Measurements from ENCODE around the gene C2orf76.
"Not testable (repeated sequence)": the region's sequence is repeated elsewhere in the genome, so short reads cannot be mapped to it uniquely, and the experiment has no call there.

The C2orf76 gene

GRCh38 chr2:119278385-119278784 lies 88.2 kb downstream of the C2orf76 start:
- H3K27ac ChIP-seq (ENCODE audit: low read depth in 2 of 2, low read length in 2 of 2); H3K4me1 ChIP-seq (ENCODE audit: control insufficient read depth in 2 of 2, insufficient read depth in 2 of 2, low read length in 2 of 2); H3K9me3 ChIP-seq (ENCODE audit: control insufficient read depth in 2 of 2, low read length in 2 of 2); H3K4me3 ChIP-seq (ENCODE audit: low read length in 2 of 2); H3K9ac ChIP-seq (ENCODE audit: low read depth in 1 of 2, low read length in 2 of 2); H3K27me3 ChIP-seq (ENCODE audit: control insufficient read depth in 2 of 2, insufficient read depth in 2 of 2, low read length in 2 of 2); H3K36me3 ChIP-seq (ENCODE audit: control insufficient read depth in 2 of 2, insufficient read depth in 2 of 2, low read length in 2 of 2): not testable (repeated sequence)

DNA sequence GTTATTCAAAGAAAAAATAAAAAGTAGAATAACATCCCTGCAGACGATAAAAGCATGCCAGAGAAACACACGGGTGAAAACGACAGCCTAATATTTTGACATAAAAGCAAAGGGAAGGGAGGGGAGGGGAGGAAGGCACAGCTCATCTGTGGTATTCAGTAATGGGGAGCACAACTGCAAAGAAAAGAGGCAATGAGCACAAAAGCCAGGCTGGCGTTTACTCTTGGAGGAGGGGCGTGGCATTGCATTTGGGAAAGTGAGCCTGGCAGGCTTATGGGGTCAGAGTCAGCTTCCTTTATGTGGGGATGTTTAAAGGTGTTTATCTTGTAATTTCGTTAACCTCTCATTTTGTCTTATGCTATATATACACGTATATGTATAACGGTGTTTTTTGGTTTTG lies 89.8 kb downstream of the C2orf76 start:
- H3K27ac ChIP-seq (ENCODE audit: low read depth in 2 of 2, low read length in 2 of 2) = no peak overlapping the region
- no peaks in the 10 kb centered on the region for H3K36me3 ChIP-seq (ENCODE audit: control insufficient read depth in 2 of 2, insufficient read depth in 2 of 2, low read length in 2 of 2)
- H3K9ac ChIP-seq (ENCODE audit: low read depth in 1 of 2, low read length in 2 of 2) = no peak overlapping the region
- H3K27me3 ChIP-seq (ENCODE audit: control insufficient read depth in 2 of 2, insufficient read depth in 2 of 2, low read length in 2 of 2) = no peaks in the 10 kb centered on the region
- no peak overlapping the region for H3K4me3 ChIP-seq (ENCODE audit: low read length in 2 of 2)
- H3K9me3 ChIP-seq (ENCODE audit: control insufficient read depth in 2 of 2, low read length in 2 of 2) = no peaks in the 10 kb centered on the region
- H3K4me1 ChIP-seq (ENCODE audit: control insufficient read depth in 2 of 2, insufficient read depth in 2 of 2, low read length in 2 of 2) = no peaks in the 10 kb centered on the region

GRCh38 chr2:119267604-119268003 lies 99.0 kb downstream of the C2orf76 start:
- no peaks in the 10 kb centered on the region for H3K27me3 ChIP-seq (ENCODE audit: control insufficient read depth in 2 of 2, insufficient read depth in 2 of 2, low read length in 2 of 2)
- H3K4me3 ChIP-seq (ENCODE audit: low read length in 2 of 2) = no peak overlapping the region
- H3K27ac ChIP-seq (ENCODE audit: low read depth in 2 of 2, low read length in 2 of 2) = no peak overlapping the region
- no peak overlapping the region for H3K9ac ChIP-seq (ENCODE audit: low read depth in 1 of 2, low read length in 2 of 2)
- H3K4me1 ChIP-seq (ENCODE audit: control insufficient read depth in 2 of 2, insufficient read depth in 2 of 2, low read length in 2 of 2) = peaks cover 0 to 4% of the 10 kb centered on the region in 2 donors
- no peaks in the 10 kb centered on the region for H3K36me3 ChIP-seq (ENCODE audit: control insufficient read depth in 2 of 2, insufficient read depth in 2 of 2, low read length in 2 of 2)
- H3K9me3 ChIP-seq (ENCODE audit: control insufficient read depth in 2 of 2, low read length in 2 of 2) = peaks cover 0 to 2% of the 10 kb centered on the region in 2 donors

DNA sequence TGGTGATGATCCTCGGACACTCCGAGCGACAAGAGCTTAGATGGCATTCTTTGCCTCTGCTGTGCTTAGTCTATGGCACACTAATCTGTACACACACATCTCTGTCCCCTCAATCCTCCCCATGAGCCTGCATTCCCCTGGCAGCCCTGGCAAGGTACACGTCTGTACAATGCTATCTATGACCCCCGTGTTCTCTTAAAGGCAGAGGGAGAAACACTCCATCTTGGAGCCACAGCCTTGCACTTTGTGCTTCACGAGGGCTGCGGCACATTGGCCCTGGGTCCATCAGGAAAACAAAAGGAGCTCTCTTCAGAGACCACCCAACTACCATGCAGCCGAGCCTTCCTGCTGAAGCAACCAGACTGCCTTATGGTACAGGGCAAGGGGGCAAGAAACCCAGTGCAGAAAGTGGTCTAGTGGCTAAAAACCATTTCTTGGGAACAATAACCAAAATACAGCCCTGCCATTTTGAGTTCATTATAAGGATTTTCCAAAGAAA lies 100.5 kb downstream of the C2orf76 start:
- peaks cover 0 to 4% of the 10 kb centered on the region in 2 donors for H3K4me1 ChIP-seq (ENCODE audit: control insufficient read depth in 2 of 2, insufficient read depth in 2 of 2, low read length in 2 of 2)
- H3K9me3 ChIP-seq (ENCODE audit: control insufficient read depth in 2 of 2, low read length in 2 of 2) = peaks cover 0 to 2% of the 10 kb centered on the region in 2 donors
- H3K9ac ChIP-seq (ENCODE audit: low read depth in 1 of 2, low read length in 2 of 2) = no peak overlapping the region
- no peak overlapping the region for H3K27ac ChIP-seq (ENCODE audit: low read depth in 2 of 2, low read length in 2 of 2)
- no peaks in the 10 kb centered on the region for H3K36me3 ChIP-seq (ENCODE audit: control insufficient read depth in 2 of 2, insufficient read depth in 2 of 2, low read length in 2 of 2)
- no peak overlapping the region for H3K4me3 ChIP-seq (ENCODE audit: low read length in 2 of 2)
- H3K27me3 ChIP-seq (ENCODE audit: control insufficient read depth in 2 of 2, insufficient read depth in 2 of 2, low read length in 2 of 2) = no peaks in the 10 kb centered on the region

GRCh38 chr2:119265693-119266066 lies 101.0 kb downstream of the C2orf76 start:
- Histone ChIP-seq H3K27me3 (ENCODE audit: control insufficient read depth in 2 of 2, insufficient read depth in 2 of 2, low read length in 2 of 2) (no peaks in the 10 kb centered on the region), H3K4me1 (ENCODE audit: control insufficient read depth in 2 of 2, insufficient read depth in 2 of 2, low read length in 2 of 2) (peaks cover 0 to 4% of the 10 kb centered on the region in 2 donors), H3K9ac (ENCODE audit: low read depth in 1 of 2, low read length in 2 of 2) (no peak overlapping the region), H3K4me3 (ENCODE audit: low read length in 2 of 2) (no peak overlapping the region), H3K36me3 (ENCODE audit: control insufficient read depth in 2 of 2, insufficient read depth in 2 of 2, low read length in 2 of 2) (no peaks in the 10 kb centered on the region), H3K9me3 (ENCODE audit: control insufficient read depth in 2 of 2, low read length in 2 of 2) (peaks cover 0 to 2% of the 10 kb centered on the region in 2 donors), H3K27ac (ENCODE audit: low read depth in 2 of 2, low read length in 2 of 2) (no peak overlapping the region)

DNA sequence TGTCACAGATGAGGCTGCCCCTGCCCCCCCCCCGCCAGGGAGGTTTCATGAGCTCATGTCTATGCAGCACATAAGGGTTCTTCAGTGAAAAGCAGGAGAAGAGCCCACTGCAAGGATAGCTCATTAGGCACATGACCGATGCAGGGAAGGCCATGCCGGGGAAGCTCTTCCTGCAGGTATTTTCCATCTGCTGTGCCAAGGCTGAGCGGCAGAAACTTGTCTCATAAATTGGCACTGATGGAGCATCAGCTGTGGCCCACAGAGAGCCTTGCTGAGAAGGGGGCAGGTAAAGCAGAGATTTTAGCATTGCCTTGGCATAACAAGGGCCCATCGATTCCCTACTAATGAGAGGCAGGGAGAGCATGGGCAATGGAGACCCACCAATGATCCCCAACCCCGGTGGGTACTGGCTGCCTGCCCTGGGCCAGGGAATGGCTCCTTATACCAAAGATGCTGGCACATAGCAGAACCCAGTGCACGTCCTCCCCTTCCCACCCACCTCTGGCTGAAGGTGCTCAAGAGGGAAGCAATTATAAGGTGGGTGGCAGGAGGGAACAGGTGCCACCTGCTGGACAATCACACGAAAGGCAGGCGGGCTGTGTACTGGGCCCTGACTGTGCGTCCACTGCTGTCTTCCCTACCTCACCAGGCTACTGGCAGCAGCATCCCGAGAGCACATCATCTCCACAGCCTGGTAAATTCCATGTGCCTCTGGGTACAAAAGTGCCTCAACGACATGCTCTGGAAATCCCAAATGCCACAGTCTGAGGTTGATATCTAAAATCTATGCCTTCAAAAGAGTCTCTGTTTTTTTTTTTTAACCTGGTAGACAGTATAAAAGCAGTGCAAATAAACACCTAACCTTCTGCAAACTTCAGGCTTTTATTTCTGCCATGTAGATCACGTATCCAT lies 101.6 kb downstream of the C2orf76 start:
- Histone ChIP-seq H3K27me3 (ENCODE audit: control insufficient read depth in 2 of 2, insufficient read depth in 2 of 2, low read length in 2 of 2) (no peaks in the 10 kb centered on the region), H3K9me3 (ENCODE audit: control insufficient read depth in 2 of 2, low read length in 2 of 2) (no peaks in the 10 kb centered on the region), H3K4me3 (ENCODE audit: low read length in 2 of 2) (no peak overlapping the region), H3K27ac (ENCODE audit: low read depth in 2 of 2, low read length in 2 of 2) (no peak overlapping the region), H3K4me1 (ENCODE audit: control insufficient read depth in 2 of 2, insufficient read depth in 2 of 2, low read length in 2 of 2) (no peaks in the 10 kb centered on the region), H3K9ac (ENCODE audit: low read depth in 1 of 2, low read length in 2 of 2) (no peak overlapping the region), H3K36me3 (ENCODE audit: control insufficient read depth in 2 of 2, insufficient read depth in 2 of 2, low read length in 2 of 2) (no peaks in the 10 kb centered on the region)

- Histone ChIP-seq H3K36me3 (ENCODE audit: control insufficient read depth in 2 of 2, insufficient read depth in 2 of 2, low read length in 2 of 2) (no peaks in the 10 kb centered on the region), H3K9ac (ENCODE audit: low read depth in 1 of 2, low read length in 2 of 2) (no peak overlapping the region), H3K27me3 (ENCODE audit: control insufficient read depth in 2 of 2, insufficient read depth in 2 of 2, low read length in 2 of 2) (no peaks in the 10 kb centered on the region), H3K9me3 (ENCODE audit: control insufficient read depth in 2 of 2, low read length in 2 of 2) (no peaks in the 10 kb centered on the region), H3K4me3 (ENCODE audit: low read length in 2 of 2) (no peak overlapping the region), H3K4me1 (ENCODE audit: control insufficient read depth in 2 of 2, insufficient read depth in 2 of 2, low read length in 2 of 2) (no peaks in the 10 kb centered on the region), H3K27ac (ENCODE audit: low read depth in 2 of 2, low read length in 2 of 2) (no peak overlapping the region)
Observed at GRCh38 chr2:119263656-119264055, 103.0 kb downstream of the C2orf76 start.

- H3K9ac ChIP-seq (ENCODE audit: low read depth in 1 of 2, low read length in 2 of 2) = no peak overlapping the region
- no peak overlapping the region for H3K4me3 ChIP-seq (ENCODE audit: low read length in 2 of 2)
- H3K9me3 ChIP-seq (ENCODE audit: control insufficient read depth in 2 of 2, low read length in 2 of 2) = no peaks in the 10 kb centered on the region
- H3K27ac ChIP-seq (ENCODE audit: low read depth in 2 of 2, low read length in 2 of 2) = no peak overlapping the region
- no peaks in the 10 kb centered on the region for H3K4me1 ChIP-seq (ENCODE audit: control insufficient read depth in 2 of 2, insufficient read depth in 2 of 2, low read length in 2 of 2)
- no peaks in the 10 kb centered on the region for H3K36me3 ChIP-seq (ENCODE audit: control insufficient read depth in 2 of 2, insufficient read depth in 2 of 2, low read length in 2 of 2)
- no peaks in the 10 kb centered on the region for H3K27me3 ChIP-seq (ENCODE audit: control insufficient read depth in 2 of 2, insufficient read depth in 2 of 2, low read length in 2 of 2)
Observed at GRCh38 chr2:119263025-119263424, 103.6 kb downstream of the C2orf76 start.

DNA sequence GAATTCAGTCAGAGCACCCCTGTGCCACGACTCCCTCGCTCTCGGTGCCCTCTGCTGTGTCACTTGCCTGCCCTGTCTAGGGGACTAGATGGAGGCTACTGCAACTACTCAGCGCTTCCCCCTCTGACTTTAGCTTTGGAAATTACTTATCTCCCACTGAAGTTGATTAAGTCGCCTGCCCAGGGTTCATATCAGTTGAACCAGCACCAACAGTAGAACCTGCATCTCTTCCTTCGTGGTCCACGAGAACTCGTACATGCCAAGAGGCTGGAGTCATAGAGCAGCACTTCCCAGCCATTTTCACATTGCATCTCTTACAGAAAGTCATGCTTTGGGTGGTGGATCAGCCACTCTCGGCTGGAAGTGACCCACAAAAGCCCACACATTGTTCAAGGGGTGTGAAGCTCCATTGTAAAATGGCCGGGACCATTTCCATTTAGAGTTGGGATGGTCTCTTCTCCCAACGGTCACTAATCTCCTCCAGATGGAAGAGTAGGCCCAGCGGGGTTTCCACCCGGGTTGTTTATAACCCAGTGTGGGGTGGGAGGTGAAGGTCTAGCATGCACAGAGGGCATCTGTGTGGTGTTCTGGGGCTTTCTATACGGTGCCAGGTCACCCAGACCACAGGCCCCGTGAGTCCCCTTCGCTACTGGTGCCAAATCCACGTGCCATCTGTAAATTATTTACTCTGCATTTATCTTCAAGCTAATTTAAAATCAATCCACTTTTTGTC lies 105.0 kb downstream of the C2orf76 start:
- Histone ChIP-seq H3K36me3 (ENCODE audit: control insufficient read depth in 2 of 2, insufficient read depth in 2 of 2, low read length in 2 of 2) (no peaks in the 10 kb centered on the region), H3K9me3 (ENCODE audit: control insufficient read depth in 2 of 2, low read length in 2 of 2) (no peaks in the 10 kb centered on the region), H3K27ac (ENCODE audit: low read depth in 2 of 2, low read length in 2 of 2) (no peak overlapping the region), H3K27me3 (ENCODE audit: control insufficient read depth in 2 of 2, insufficient read depth in 2 of 2, low read length in 2 of 2) (no peaks in the 10 kb centered on the region), H3K4me1 (ENCODE audit: control insufficient read depth in 2 of 2, insufficient read depth in 2 of 2, low read length in 2 of 2) (no peaks in the 10 kb centered on the region), H3K9ac (ENCODE audit: low read depth in 1 of 2, low read length in 2 of 2) (no peak overlapping the region), H3K4me3 (ENCODE audit: low read length in 2 of 2) (no peak overlapping the region)

All from mucosa of rectum (tissue), 2 donors.